Measurements from ENCODE around the gene BMX.

Gene BMX

DNA sequence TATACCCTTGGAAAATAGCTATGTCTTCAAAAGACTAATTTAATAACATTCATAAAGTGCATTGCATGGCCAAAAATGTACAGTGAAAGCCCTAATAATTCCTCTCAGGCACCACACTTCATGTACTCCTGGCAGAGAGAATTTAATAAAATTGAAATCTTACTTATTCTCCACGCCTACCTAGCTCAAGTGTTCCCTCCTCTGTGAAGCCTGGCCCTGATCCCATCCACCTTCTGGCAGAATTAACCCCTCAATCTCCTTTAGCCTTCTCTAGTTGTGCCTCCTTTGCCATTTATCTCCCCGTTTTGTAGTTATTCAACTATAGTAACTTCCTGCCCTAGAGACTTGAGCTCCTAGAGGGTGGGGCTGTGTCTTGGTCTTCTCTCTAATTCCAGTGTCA is 73.4 kb downstream of the BMX start:
- no peak for DNase-seq

DNA sequence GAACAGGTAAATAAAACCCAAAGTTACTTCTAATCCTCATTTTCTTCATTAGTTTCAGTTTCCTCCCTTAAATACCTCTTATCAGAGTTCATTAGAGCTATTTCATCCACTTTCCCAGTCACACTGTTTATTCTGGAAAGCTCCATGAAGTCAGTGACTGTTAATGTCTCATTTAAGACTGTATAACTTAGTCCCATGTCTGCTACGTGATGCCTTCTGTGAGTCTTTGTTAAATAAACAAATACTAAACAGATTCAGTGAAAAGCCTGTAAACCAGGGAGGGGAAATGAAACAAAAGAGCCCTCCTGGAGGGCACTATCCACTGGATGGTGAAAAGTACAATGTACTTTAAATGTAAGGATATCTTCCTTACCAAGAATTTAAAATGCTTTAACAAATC is 75.4 kb downstream of the BMX start:
- DNase-seq: no peak

DNA sequence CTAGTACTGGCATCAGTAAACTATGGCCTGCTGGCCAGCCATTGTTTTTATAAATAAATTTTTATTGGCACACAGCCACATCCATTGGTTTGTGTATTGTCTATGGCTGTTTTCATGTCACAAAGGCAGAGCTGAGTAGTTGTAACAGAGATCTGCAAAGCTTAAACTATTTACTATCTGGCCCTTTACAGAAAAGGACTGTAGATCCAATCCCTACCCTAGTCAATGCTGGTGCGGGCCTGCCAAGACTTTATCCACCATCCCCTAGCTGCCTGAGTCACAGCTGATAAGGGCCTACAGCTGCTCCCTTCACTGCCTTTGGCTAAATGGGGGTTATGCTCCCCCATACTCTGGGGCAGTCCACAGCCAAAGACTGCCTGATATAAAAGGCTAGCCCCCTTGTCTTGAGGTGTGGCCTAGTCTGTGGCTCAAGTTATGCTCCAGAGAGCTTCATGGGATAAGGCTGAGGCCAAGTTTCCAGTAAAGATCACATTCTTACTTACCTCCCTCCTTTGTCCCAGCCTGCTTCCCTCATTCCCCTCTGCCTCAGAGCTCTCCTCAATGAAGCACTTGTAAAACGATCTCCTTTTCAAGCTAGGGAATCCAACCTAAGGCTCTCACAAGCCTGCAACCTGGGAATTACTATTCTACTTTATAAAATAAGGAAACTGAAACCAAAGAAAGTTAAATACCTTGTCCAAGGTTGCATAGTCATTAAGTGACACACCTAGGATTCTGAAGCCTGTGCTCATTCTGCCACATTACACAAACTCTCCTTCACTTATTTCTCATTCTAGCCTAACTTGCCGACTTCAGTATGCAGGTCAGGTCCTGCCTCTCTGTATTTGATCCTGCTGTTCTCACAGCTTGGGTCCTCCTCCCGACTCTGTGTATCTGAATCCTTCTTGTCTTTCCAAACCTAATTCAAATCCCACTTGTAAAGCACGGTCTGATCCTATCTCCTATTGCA is 79.5 kb downstream of the BMX start:
- no peak for DNase-seq

DNA sequence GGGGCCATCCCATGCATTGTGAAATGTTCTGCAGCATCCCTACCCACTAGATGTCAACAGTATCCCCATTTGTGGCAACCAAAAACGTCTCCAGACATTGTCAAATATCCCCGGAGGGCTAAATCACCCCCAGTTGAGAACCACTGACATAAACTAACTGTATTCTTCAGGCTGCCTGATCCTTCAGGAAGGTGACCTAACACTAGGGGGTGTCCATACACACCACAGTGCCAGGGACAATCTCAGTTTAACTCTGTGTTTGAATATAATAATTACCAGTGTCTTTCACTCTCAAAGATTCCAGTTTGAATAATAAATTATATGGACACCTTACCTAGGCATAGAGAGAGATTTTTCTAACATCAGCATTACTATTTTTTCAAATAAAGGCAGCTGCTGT is 93.8 kb downstream of the BMX start:
- no peak for DNase-seq

DNA sequence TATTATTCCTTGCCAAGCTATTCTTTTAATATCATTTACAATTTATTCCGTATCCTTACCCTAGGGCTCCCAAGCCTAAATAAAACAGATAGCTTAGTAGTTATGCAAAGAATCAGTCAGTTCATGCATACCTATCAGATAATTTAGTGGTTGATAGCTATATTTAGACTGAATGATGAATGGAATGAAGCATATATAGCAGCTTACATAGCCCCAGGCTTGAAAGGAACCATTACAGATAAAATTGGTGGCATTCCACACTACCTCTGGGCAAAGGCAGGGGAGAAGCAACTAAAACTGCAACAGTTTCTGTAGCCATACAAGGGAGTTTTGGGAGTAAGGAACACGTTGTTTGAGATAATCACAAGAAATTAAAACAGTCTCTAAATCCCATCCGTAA is 97.4 kb downstream of the BMX start:
- DNase-seq: no peak

DNA sequence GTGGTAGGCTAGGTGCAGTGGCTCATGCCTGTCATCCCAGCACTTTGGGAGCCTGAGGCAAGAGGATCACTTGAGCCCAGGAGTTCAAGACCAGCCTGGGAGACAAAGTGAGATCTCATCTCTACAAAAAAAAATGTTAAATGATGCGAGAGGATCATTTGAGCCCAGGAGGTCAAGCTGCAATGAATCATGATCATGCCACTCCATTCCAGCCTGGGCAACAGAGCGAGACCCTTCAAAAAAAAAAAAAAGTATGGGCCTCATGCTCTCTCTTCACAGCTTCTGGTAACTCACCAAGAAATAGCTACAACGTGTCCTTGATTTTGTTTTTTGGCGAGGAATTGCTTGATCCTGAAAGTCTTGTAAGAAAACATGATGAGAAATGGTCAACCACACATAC is 98.9 kb downstream of the BMX start:
- no peak for DNase-seq

DNA sequence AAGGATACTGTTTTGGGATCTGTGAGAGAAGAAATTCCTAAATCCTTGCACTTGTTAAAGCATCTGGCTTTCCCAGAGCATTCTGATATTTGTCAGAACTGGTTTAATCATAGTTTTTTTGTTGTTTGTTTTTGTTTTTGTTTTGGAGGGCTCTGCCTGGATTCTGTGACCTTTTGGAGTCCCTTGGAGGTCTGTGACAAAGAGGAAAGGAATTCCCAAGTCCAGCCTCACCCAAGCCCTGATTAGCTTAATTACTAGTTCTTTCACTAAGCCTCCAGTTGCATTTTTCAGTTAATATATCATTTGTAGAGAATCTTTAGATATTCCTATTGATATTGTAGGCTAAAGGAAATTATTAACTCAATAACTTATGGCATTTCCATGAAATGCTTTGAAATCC is 99.4 kb downstream of the BMX start:
- DNase-seq: no peak

DNA sequence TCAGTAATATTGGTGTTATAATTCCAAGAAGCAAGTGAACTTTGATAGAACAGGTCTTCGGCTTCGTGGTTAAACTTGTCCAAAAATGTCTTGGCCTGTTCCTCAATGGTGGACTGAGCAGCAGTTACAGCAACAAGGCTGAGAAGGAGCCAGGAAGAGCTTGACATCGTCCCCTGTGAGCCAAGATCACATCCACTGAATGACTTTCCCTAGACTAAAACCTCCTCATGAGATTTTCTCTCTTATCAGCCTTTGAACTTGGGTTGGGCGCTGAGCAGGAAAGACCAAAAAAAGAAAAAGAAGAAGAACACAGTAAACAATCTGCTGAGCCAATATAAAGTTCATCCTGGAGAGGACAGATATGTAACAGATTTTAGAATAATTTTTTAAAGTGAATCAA is 100.1 kb downstream of the BMX start, which contains the start of gene ACE2:
ACE2 (minus strand) TSS at position 216 of the 400 bp plus-strand sequence; CDS start at position 167, 49 bp downstream.
- no peak for DNase-seq

DNA sequence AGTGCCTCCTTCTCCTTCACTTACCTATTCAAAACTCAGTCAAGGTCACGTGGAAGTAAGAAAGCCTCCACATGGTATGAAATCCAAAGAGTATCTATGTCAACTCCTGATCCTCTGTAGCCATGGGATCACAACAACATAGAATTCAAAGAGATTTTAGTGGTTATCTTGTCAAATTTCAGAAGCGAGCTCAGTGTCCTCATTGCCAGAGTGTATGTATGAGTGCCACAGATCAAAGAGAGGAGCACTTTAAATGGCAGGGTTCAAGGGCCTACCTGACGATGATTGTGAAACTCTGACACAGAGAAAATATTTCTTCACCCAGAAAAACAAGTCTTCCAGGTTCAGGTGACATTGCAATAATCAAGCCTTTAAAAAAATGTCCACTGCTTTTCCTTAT is 101.3 kb downstream of the BMX start:
- no peak for DNase-seq

DNA sequence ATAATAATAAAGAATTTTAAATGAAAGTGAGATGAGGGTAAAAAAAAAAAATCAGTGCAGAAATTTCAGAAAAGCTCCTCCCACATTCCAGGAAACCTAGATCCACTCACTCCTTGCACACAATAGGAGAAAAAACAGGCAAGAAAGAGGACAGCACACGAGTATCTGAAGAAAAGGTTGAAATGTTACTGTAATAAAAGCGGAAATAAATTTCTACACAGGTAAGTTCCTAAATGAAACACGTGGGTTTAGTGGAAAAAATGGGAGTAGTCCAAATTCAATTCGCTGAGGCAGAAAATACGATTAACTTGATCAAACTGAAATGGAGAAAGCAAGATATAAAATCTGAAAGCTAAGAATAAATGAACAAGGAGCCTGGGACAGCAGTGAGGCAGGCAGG is 102.2 kb downstream of the BMX start:
- no peak for DNase-seq

DNA sequence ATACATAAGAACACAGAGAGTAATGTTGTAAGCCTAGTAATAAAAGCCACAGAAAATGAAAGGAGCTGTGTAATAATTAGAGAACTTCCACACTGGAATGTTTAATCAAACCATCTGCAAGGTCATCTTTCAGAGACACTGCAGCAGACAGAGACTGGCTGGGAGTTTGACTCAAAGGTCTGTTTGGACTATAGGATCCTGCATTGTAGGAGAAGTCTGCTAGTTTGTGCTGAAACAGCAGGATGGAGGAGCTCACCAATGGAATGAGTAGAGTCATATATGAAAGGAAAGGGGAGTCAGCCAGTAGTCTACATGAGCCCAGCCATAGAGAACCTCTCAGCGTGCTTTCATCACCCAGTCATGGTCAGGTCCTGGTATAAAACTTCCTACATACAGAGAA is 104.6 kb downstream of the BMX start:
- no peak for DNase-seq
